A172 (cell line): ENCODE measurements around the gene SLITRK1. TPM values are rescaled to one million over a fixed set of nuclear protein-coding genes. Genes with fewer than 3 reads are reported as not detected.

ENCODE experiments used
- DNase-seq: peaks from one replicate; pipeline ENCODE4 v3.0.0-alpha.2; 2015; ENCODE audit warnings: low spot score
- total RNA-seq: library from RNA; depleted of rRNA; stranded (reverse); fragments of >200 nt; shearing (Covaris generic); gene quantifications from 2 replicates; pipeline ENCODE4 v1.2.3, GENCODE V29; 2014; rRNA removed

Gene SLITRK1
- 0.72 and 0.89 TPM in 2 replicates for total RNA-seq

- peak; percentile 70 for DNase-seq
Observed at GRCh38 chr13:83881917-83882605, at the start of gene SLITRK1. Gene SLITRK1, minus strand, starts transcription at chr13:83882474. Its CDS starts 967 bp downstream, at chr13:83881507.

- no peak for DNase-seq
Observed at GRCh38 chr13:83929157-83929556, 46.9 kb upstream of the SLITRK1 start.

- no peak for DNase-seq
Observed at GRCh38 chr13:83919775-83920174, 37.5 kb upstream of the SLITRK1 start.

- no peak for DNase-seq
Observed at GRCh38 chr13:83914368-83914767, 32.1 kb upstream of the SLITRK1 start.

GRCh38 chr13:83907196-83907989 is 25.1 kb upstream of the SLITRK1 start:
- no peak for DNase-seq

- DNase-seq = peak; percentile 44
Observed at GRCh38 chr13:83906240-83906820, 24.1 kb upstream of the SLITRK1 start.

GRCh38 chr13:83905641-83906040 is 23.4 kb upstream of the SLITRK1 start:
- peak; percentile 63 for DNase-seq

- DNase-seq = peak; percentile 81
Observed at GRCh38 chr13:83895994-83896580, 13.8 kb upstream of the SLITRK1 start.

- no peak for DNase-seq
Observed at GRCh38 chr13:83890358-83890757, 8.1 kb upstream of the SLITRK1 start.

GRCh38 chr13:83884141-83884540 is 1.9 kb upstream of the SLITRK1 start:
- DNase-seq = no peak

GRCh38 chr13:83883061-83883523 is 818 bp upstream of the SLITRK1 start:
- no peak for DNase-seq

GRCh38 chr13:83882606-83882959 is 309 bp upstream of the SLITRK1 start:
- DNase-seq = no peak

- DNase-seq = no peak
Observed at GRCh38 chr13:83881140-83881684, 1.1 kb downstream of the SLITRK1 start.

GRCh38 chr13:83880275-83881139 is 1.8 kb downstream of the SLITRK1 start:
- no peak for DNase-seq

GRCh38 chr13:83879431-83880171 is 2.7 kb downstream of the SLITRK1 start:
- no peak for DNase-seq

GRCh38 chr13:83878691-83879430 is 3.4 kb downstream of the SLITRK1 start:
- DNase-seq = no peak

- DNase-seq = no peak
Observed at GRCh38 chr13:83877651-83878355, 4.5 kb downstream of the SLITRK1 start.

GRCh38 chr13:83876546-83876945 is 5.7 kb downstream of the SLITRK1 start:
- no peak for DNase-seq

- DNase-seq = no peak
Observed at GRCh38 chr13:83867708-83868107, 14.6 kb downstream of the SLITRK1 start.
